GM23338 (cell line): ENCODE results near the gene NUMBL.

ENCODE experiments used
- CREB1 ChIP-seq: fragments of 250-450 bp; sonication (Bioruptor Pico); IDR thresholded peaks from 2 replicates; pipeline ENCODE4 v1.5.0; 2020; ENCODE audit warnings: low read depth, mild to moderate bottlenecking, moderate library complexity
- CTCF ChIP-seq, 2 experiments: fragments of 200-600 bp in 1 of 2; sonication (generic) in 1 of 2; conservative IDR thresholded peaks; 2 replicates each; pipeline versions ENCODE4 v1.5.1 to v1.6.1; 2016 to 2017; ENCODE audit warnings: antibody characterized with exemption in 2 of 2, low read depth in 2 of 2, mild to moderate bottlenecking in 2 of 2, moderate library complexity in 1 of 2
- ETS1 ChIP-seq: IDR thresholded peaks from 2 replicates; pipeline ENCODE4 v1.6.1; 2016; ENCODE audit warnings: antibody characterized with exemption
- EZH2 ChIP-seq: fragments of 200-600 bp; sonication (generic); IDR thresholded peaks from one replicate; pipeline ENCODE4 v1.8.0; 2017; ENCODE audit warnings: antibody characterized with exemption, mild to moderate bottlenecking, low read depth; ENCODE audit not compliant: unreplicated experiment
- EZH2phosphoT487 ChIP-seq: fragments of 200-600 bp; sonication (generic); IDR thresholded peaks from one replicate; pipeline ENCODE4 v1.8.1; 2018; ENCODE audit warnings: antibody characterized with exemption; ENCODE audit not compliant: unreplicated experiment
- JUNB ChIP-seq: IDR thresholded peaks from one replicate; pipeline ENCODE4 v1.6.1; 2016; ENCODE audit warnings: antibody characterized with exemption; ENCODE audit not compliant: unreplicated experiment
- NANOG ChIP-seq: IDR thresholded peaks from 2 replicates; pipeline ENCODE4 v1.6.1; 2016; ENCODE audit warnings: antibody characterized with exemption, borderline replicate concordance
- POLR2AphosphoS5 ChIP-seq: IDR thresholded peaks from 2 replicates; pipeline ENCODE4 v1.6.1; 2016; ENCODE audit warnings: antibody characterized with exemption, low read depth
- REST ChIP-seq: IDR thresholded peaks from one replicate; pipeline ENCODE4 v1.6.1; 2018; ENCODE audit warnings: antibody characterized with exemption; ENCODE audit not compliant: unreplicated experiment
- ZNF462 ChIP-seq: fragments of 250-450 bp; sonication (Bioruptor Pico); IDR thresholded peaks from 2 replicates; pipeline ENCODE4 v1.5.0; 2020; ENCODE audit warnings: mild to moderate bottlenecking, moderate library complexity

GRCh38 chr19:40683437-40683836 lies 7.0 kb downstream of the NUMBL start:
- no peak for TF ChIP-seq CTCF (conservative IDR thresholded peaks at IDR 0.05; ENCODE audit: low read depth in 2 of 2)
- TF ChIP-seq POLR2AphosphoS5: no peak
- TF ChIP-seq EZH2: no peak
- no peak for TF ChIP-seq EZH2phosphoT487
- no peak for TF ChIP-seq REST
- no peak for TF ChIP-seq JUNB
- TF ChIP-seq CREB1 (CRISPR knock-in tag): no peak
- TF ChIP-seq NANOG: no peak
- TF ChIP-seq ETS1: no peak
- TF ChIP-seq ZNF462: no peak
